Measurements from ENCODE around the gene NPTN. TPM values are rescaled to one million over a fixed set of nuclear protein-coding genes. Genes with fewer than 3 reads are reported as not detected.
"Not testable (repeated sequence)": the region's sequence is repeated elsewhere in the genome, so short reads cannot be mapped to it uniquely, and the experiment has no call there.

NPTN gene
- total RNA-seq, 2 experiments from 2014 or later: 31.4 to 33.0 TPM

GRCh38 chr15:73569361-73569760, 63.8 kb downstream of the NPTN start:
- Mint-ChIP-seq H3K9me3 (ENCODE audit: insufficient read depth) (no peaks in the 10 kb centered on the region), H3K4me1 (ENCODE audit: low read depth) (peaks cover 19% of the 10 kb centered on the region), H3K27ac (no peak overlapping the region), H3K27me3 (ENCODE audit: low read depth) (no peaks in the 10 kb centered on the region), H3K4me3 (no peak overlapping the region), H3K36me3 (ENCODE audit: low read depth) (peaks cover 24% of the 10 kb centered on the region)
- ATAC-seq (no peak), DNase-seq (no peak)
- CTCF ChIA-PET: interaction anchor here (0.7 to 4.8 kb wide), 7 partner anchors 8 to 137 kb away, joined by 3 to 47 read pairs (median 4); no protein-coding TSS in a partner anchor
- POLR2A ChIA-PET: no interaction called here

- ATAC-seq (no peak), DNase-seq (no peak)
- H3K36me3 Mint-ChIP-seq (ENCODE audit: low read depth): peaks cover 24% of the 10 kb centered on the region
- peaks cover 24% of the 10 kb centered on the region for H3K4me1 Mint-ChIP-seq (ENCODE audit: low read depth)
- POLR2A ChIA-PET: no interaction called here
- H3K27me3 Mint-ChIP-seq (ENCODE audit: low read depth): no peaks in the 10 kb centered on the region
- no peaks in the 10 kb centered on the region for H3K9me3 Mint-ChIP-seq (ENCODE audit: insufficient read depth)
- CTCF ChIA-PET: interaction anchor here (0.7 to 4.8 kb wide), 6 partner anchors 8 to 137 kb away, joined by 3 to 47 read pairs (median 4); no protein-coding TSS in a partner anchor
- no peak overlapping the region for H3K27ac Mint-ChIP-seq
- no peak overlapping the region for H3K4me3 Mint-ChIP-seq
Measured at GRCh38 chr15:73568564-73569280, 64.5 kb downstream of the NPTN start.

GRCh38 chr15:73567020-73567419, 66.2 kb downstream of the NPTN start:
- no peaks in the 10 kb centered on the region for H3K9me3 Mint-ChIP-seq (ENCODE audit: insufficient read depth)
- H3K4me3 Mint-ChIP-seq: no peak overlapping the region
- peaks cover 24% of the 10 kb centered on the region for H3K4me1 Mint-ChIP-seq (ENCODE audit: low read depth)
- ATAC-seq (no peak), DNase-seq (no peak)
- ChIA-PET CTCF (interaction anchor here (1.6 to 8.4 kb wide), 2 partner anchors 69 to 133 kb away, joined by 5 to 135 read pairs; partner anchors contain the start of gene NPTN), POLR2A (no interaction called here)
- no peaks in the 10 kb centered on the region for H3K27me3 Mint-ChIP-seq (ENCODE audit: low read depth)
- H3K36me3 Mint-ChIP-seq (ENCODE audit: low read depth): peaks cover 28% of the 10 kb centered on the region
- H3K27ac Mint-ChIP-seq: no peak overlapping the region

- Mint-ChIP-seq H3K27ac (no peak overlapping the region), H3K4me3 (no peak overlapping the region), H3K36me3 (ENCODE audit: low read depth) (peaks cover 13% of the 10 kb centered on the region), H3K27me3 (ENCODE audit: low read depth) (no peaks in the 10 kb centered on the region), H3K9me3 (ENCODE audit: insufficient read depth) (no peaks in the 10 kb centered on the region), H3K4me1 (ENCODE audit: low read depth) (peaks cover 8% of the 10 kb centered on the region)
- ATAC-seq (no peak), DNase-seq (no peak)
- CTCF ChIA-PET: interaction anchor here (8.4 kb wide), 1 partner anchor 72 kb away, joined by 135 read pairs; the partner anchor contains the start of gene NPTN
- POLR2A ChIA-PET: no interaction called here
Measured at GRCh38 chr15:73564255-73564654, 68.9 kb downstream of the NPTN start.

GRCh38 chr15:73560501-73561117, 72.6 kb downstream of the NPTN start:
- CTCF ChIA-PET: interaction anchor here (0.5 to 8.4 kb wide), 16 partner anchors 9 to 308 kb away, joined by 3 to 135 read pairs (median 4); partner anchors contain the start of gene NPTN
- Mint-ChIP-seq H3K4me1 (ENCODE audit: low read depth) (peaks cover 8% of the 10 kb centered on the region), H3K27me3 (ENCODE audit: low read depth) (no peaks in the 10 kb centered on the region), H3K4me3 (no peak overlapping the region), H3K27ac (no peak overlapping the region), H3K9me3 (ENCODE audit: insufficient read depth) (no peaks in the 10 kb centered on the region), H3K36me3 (ENCODE audit: low read depth) (peaks cover 11% of the 10 kb centered on the region)
- ATAC-seq (no peak), DNase-seq (peak; percentile 51)
- POLR2A ChIA-PET: interaction anchor here (0.6 kb wide), 2 partner anchors 71 to 76 kb away, joined by 4 read pairs; no protein-coding TSS in a partner anchor

- H3K9me3 Mint-ChIP-seq (ENCODE audit: insufficient read depth): no peaks in the 10 kb centered on the region
Measured at GRCh38 chr15:73558529-73558928, 74.7 kb downstream of the NPTN start.

GRCh38 chr15:73555080-73555479, 78.1 kb downstream of the NPTN start:
- peaks cover 4% of the 10 kb centered on the region for H3K4me1 Mint-ChIP-seq (ENCODE audit: low read depth)
- ChIA-PET CTCF (interaction anchor here (1.1 to 2.9 kb wide), 3 partner anchors 10 to 81 kb away, joined by 3 to 26 read pairs (median 6); no protein-coding TSS in a partner anchor), POLR2A (no interaction called here)
- H3K27me3 Mint-ChIP-seq (ENCODE audit: low read depth): no peaks in the 10 kb centered on the region
- no peak overlapping the region for H3K27ac Mint-ChIP-seq
- H3K9me3 Mint-ChIP-seq (ENCODE audit: insufficient read depth): no peaks in the 10 kb centered on the region
- ATAC-seq: no peak
- peaks cover 2% of the 10 kb centered on the region for H3K36me3 Mint-ChIP-seq (ENCODE audit: low read depth)
- no peak overlapping the region for H3K4me3 Mint-ChIP-seq
- DNase-seq: no peak

More at GRCh38 chr15:73558529-73558928, 74.7 kb downstream of the NPTN start:
- H3K4me3 Mint-ChIP-seq: no peak overlapping the region
- DNase-seq: no peak
- no peaks in the 10 kb centered on the region for H3K27me3 Mint-ChIP-seq (ENCODE audit: low read depth)
- H3K36me3 Mint-ChIP-seq (ENCODE audit: low read depth): peaks cover 10% of the 10 kb centered on the region
- no peak for ATAC-seq
- peaks cover 4% of the 10 kb centered on the region for H3K4me1 Mint-ChIP-seq (ENCODE audit: low read depth)
- ChIA-PET POLR2A (no interaction called here), CTCF (interaction anchor here (8.4 kb wide), 1 partner anchor 77 kb away, joined by 135 read pairs; the partner anchor contains the start of gene NPTN)
- no peak overlapping the region for H3K27ac Mint-ChIP-seq

- Mint-ChIP-seq H3K36me3 (ENCODE audit: low read depth) (no peaks in the 10 kb centered on the region), H3K4me1 (ENCODE audit: low read depth) (peaks cover under 1% of the 10 kb centered on the region), H3K27ac (no peak overlapping the region), H3K27me3 (ENCODE audit: low read depth) (peaks cover 2% of the 10 kb centered on the region), H3K9me3 (ENCODE audit: insufficient read depth) (no peaks in the 10 kb centered on the region), H3K4me3 (no peak overlapping the region)
- ATAC-seq (no peak), DNase-seq (no peak)
- ChIA-PET POLR2A (no interaction called here), CTCF (interaction anchor here (0.9 to 2.2 kb wide), 4 partner anchors 13 to 155 kb away, joined by 3 to 10 read pairs (median 6); no protein-coding TSS in a partner anchor)
Measured at GRCh38 chr15:73550190-73550589, 83.0 kb downstream of the NPTN start.

GRCh38 chr15:73548925-73549324, 84.3 kb downstream of the NPTN start:
- H3K4me3 Mint-ChIP-seq; ATAC-seq; H3K9me3 Mint-ChIP-seq (ENCODE audit: insufficient read depth); DNase-seq; H3K36me3 Mint-ChIP-seq (ENCODE audit: low read depth); H3K4me1 Mint-ChIP-seq (ENCODE audit: low read depth); POLR2A ChIA-PET; H3K27me3 Mint-ChIP-seq (ENCODE audit: low read depth); H3K27ac Mint-ChIP-seq; CTCF ChIA-PET: not testable (repeated sequence)

GRCh38 chr15:73541479-73541878, 91.7 kb downstream of the NPTN start:
- Mint-ChIP-seq H3K27ac (no peak overlapping the region), H3K9me3 (ENCODE audit: insufficient read depth) (no peaks in the 10 kb centered on the region), H3K4me3 (no peak overlapping the region), H3K27me3 (ENCODE audit: low read depth) (peaks cover 5% of the 10 kb centered on the region), H3K4me1 (ENCODE audit: low read depth) (no peaks in the 10 kb centered on the region), H3K36me3 (ENCODE audit: low read depth) (no peaks in the 10 kb centered on the region)
- ChIA-PET POLR2A (interaction anchor here (0.6 kb wide), 1 partner anchor 48 kb away, joined by 5 read pairs; no protein-coding TSS in a partner anchor), CTCF (no interaction called here)
- no peak for DNase-seq
- ATAC-seq: no peak

GRCh38 chr15:73540161-73540560, 93.0 kb downstream of the NPTN start:
- H3K27me3 Mint-ChIP-seq (ENCODE audit: low read depth): peaks cover 5% of the 10 kb centered on the region
- no peak overlapping the region for H3K27ac Mint-ChIP-seq
- ChIA-PET POLR2A (no interaction called here), CTCF (no interaction called here)
- no peaks in the 10 kb centered on the region for H3K36me3 Mint-ChIP-seq (ENCODE audit: low read depth)
- H3K4me1 Mint-ChIP-seq (ENCODE audit: low read depth): no peaks in the 10 kb centered on the region
- no peak for DNase-seq
- H3K4me3 Mint-ChIP-seq: no peak overlapping the region
- no peak for ATAC-seq
- no peaks in the 10 kb centered on the region for H3K9me3 Mint-ChIP-seq (ENCODE audit: insufficient read depth)

All from activated CD8-positive, alpha-beta T cell treated with anti-CD3 and anti-CD28 coated beads, Interleukin-2, amount 10 ng/mL, durations not matched to agents 7 days and 5 days (primary cell).